Cardiac fibroblast (primary cell): Measurements from ENCODE around the gene OR10AD1.
"Not testable (repeated sequence)": the region's sequence is repeated elsewhere in the genome, so short reads cannot be mapped to it uniquely, and the experiment has no call there.

Experiments used
- DNase-seq, 2 donors: peaks; one replicate each; pipeline versions ENCODE4 v3.0.0 to v3.0.0-alpha.2; 2010; ENCODE audit warnings: low read depth in 2 of 2
- H3K4me3 ChIP-seq, 2 donors: replicated peaks in 1 of 2; 1 replicate in 1 of 2; 2 replicates in 1 of 2; pipeline ENCODE4 v1.5.1; 2011; ENCODE audit warnings: low read depth in 2 of 2, low read length in 2 of 2, mild to moderate bottlenecking in 2 of 2, moderate library complexity in 1 of 2
- TF ChIP-seq, protein P1 (sequence below): IDR thresholded peaks from one replicate; pipeline ENCODE4 v1.5.1; 2011; ENCODE audit warnings: low read depth, mild to moderate bottlenecking, low read length, inconsistent platforms

Gene OR10AD1

DNA sequence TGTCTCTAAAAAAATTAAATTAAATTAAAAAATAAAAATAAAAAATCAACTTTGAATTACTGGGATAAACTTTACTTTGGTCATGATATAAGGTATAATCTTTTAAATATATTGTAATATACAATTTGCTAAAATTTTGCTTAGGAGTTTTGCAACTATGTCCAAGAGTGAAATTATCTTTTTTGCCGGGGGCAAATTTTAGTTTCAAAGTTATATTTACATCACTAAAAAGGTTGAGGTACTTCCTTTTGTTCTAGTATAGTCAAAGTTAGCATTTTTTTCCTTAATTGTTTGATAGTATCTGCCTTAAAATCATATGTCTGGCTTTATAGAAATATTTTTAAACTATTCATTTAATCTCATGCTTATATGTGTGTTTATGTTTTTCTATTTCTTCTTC lies 17.6 kb upstream of the OR10AD1 start:
- TF ChIP-seq, protein P1, sequence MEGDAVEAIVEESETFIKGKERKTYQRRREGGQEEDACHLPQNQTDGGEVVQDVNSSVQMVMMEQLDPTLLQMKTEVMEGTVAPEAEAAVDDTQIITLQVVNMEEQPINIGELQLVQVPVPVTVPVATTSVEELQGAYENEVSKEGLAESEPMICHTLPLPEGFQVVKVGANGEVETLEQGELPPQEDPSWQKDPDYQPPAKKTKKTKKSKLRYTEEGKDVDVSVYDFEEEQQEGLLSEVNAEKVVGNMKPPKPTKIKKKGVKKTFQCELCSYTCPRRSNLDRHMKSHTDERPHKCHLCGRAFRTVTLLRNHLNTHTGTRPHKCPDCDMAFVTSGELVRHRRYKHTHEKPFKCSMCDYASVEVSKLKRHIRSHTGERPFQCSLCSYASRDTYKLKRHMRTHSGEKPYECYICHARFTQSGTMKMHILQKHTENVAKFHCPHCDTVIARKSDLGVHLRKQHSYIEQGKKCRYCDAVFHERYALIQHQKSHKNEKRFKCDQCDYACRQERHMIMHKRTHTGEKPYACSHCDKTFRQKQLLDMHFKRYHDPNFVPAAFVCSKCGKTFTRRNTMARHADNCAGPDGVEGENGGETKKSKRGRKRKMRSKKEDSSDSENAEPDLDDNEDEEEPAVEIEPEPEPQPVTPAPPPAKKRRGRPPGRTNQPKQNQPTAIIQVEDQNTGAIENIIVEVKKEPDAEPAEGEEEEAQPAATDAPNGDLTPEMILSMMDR, result no peak
- no peak overlapping the region for H3K4me3 ChIP-seq
- DNase-seq, result no peak

DNA sequence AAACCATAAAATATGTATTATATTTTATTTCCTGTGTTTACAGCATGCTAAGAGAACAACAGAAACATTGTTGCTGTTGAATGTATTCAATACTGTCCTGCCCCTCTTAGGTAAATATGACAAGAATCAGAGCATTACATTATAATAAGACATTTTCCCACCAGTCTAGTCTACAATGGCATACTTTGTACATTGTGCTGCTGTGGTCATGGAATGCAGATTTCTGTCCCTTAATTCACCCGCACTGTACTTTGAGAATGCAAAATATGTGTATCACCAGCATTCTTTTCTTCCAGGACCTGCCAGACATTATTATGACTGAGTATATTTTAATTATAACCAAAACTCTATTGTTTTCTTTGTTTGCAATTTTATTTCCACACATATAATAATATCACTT lies 16.5 kb upstream of the OR10AD1 start:
- TF ChIP-seq, protein P1, result no peak
- DNase-seq, result no peak
- no peak overlapping the region for H3K4me3 ChIP-seq

DNA sequence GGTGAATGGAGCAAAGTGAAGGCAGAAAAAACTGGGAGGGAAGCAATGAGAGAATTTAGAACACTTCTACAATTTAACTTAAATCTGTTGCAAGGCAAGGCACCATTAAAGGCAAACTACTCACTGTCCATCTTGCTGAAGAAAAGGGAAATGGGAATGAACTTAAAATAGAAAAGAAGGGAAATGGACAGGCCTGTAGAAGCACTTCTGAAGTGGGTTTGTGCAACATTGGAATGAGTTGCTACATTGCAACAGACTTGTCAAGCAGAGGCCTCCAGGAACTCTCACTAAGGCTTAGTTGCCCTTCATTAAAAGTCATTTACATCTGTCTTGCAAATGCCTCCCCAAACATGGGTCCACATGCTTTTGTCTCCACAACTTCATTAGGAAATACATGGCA lies 13.7 kb upstream of the OR10AD1 start:
- no peak overlapping the region for H3K4me3 ChIP-seq
- TF ChIP-seq, protein P1, result no peak
- DNase-seq, result peak in 1 of 2 donors; percentile 4

DNA sequence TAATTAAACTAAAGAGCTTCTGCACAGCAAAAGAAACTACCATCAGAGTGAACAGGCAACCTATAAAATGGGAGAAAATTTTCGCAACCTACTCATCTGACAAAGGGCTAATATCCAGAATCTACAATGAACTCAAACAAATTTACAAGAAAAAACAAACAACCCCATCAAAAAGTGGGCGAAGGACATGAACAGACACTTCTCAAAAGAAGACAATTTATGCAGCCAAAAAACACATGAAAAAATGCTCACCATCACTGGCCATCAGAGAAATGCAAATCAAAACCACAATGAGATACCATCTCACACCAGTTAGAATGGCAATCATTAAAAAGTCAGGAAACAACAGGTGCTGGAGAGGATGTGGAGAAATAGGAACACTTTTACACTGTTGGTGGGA lies 6.4 kb upstream of the OR10AD1 start:
- H3K4me3 ChIP-seq, DNase-seq: not testable (repeated sequence)

DNA sequence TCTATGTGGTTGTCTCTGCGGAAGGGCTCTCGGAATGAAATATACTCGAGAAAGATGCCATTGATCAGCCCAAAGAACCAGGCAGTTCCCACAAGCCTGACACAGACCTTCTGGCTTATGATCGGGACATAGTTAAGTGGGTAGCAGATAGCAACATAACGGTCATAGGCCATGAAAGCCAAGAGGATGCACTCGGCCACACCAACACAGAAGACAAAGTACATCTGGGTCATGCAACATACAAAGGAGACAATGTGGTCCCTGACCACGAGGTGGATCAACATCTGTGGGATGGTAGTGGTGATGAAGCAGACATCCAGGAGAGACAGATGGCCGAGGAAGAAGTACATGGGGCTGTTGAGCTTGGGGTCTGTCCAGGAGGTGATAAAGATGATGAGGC lies 326 bp downstream of the OR10AD1 start:
- no peak overlapping the region for H3K4me3 ChIP-seq
- TF ChIP-seq, protein P1, result no peak
- DNase-seq, result no peak

DNA sequence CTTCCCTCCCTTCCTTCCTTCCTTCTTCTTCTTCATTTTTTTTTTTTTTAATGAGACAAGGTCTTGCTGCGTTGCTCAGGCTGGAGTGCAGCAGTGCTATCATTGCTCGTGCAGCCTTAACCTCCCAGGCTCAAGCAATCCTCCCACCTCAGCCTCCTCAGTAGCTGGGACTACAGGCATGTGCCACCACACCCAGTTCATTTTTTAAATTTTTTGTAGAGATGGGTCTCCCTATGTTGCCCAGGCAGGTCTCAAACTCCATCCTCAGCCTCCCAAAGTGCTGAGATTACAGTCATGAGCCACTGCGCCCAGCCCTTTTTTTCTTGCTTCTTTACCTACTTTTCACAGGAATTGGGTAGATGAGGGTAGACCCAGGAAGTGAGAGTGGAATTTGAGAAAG lies 1.6 kb downstream of the OR10AD1 start:
- TF ChIP-seq, protein P1, result no peak
- DNase-seq, result no peak
- H3K4me3 ChIP-seq, result no peak overlapping the region

DNA sequence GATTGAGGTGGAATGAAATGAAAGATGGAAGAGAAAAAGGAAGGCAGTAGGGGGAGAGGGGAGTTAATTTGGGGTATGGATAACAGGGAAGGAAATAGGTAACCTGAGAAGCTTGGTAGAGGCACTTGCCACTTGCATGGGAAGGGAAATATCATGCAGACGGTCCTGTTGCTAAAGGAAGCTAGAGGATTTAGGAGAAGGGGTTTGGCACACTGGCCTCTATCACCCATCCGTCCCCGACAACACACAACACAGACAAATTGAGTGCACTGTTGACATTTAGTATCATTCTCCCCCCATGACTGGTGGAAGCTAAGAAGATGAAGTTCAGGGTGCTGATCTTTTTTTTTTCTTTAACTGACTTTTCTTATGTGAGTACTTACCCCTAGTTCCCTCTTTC lies 2.0 kb downstream of the OR10AD1 start:
- TF ChIP-seq, protein P1, result no peak
- no peak overlapping the region for H3K4me3 ChIP-seq
- DNase-seq, result no peak
